ENCODE data around the gene VTCN1.
"Not testable (repeated sequence)": the region's sequence is repeated elsewhere in the genome, so short reads cannot be mapped to it uniquely, and the experiment has no call there.

Gene VTCN1

DNA sequence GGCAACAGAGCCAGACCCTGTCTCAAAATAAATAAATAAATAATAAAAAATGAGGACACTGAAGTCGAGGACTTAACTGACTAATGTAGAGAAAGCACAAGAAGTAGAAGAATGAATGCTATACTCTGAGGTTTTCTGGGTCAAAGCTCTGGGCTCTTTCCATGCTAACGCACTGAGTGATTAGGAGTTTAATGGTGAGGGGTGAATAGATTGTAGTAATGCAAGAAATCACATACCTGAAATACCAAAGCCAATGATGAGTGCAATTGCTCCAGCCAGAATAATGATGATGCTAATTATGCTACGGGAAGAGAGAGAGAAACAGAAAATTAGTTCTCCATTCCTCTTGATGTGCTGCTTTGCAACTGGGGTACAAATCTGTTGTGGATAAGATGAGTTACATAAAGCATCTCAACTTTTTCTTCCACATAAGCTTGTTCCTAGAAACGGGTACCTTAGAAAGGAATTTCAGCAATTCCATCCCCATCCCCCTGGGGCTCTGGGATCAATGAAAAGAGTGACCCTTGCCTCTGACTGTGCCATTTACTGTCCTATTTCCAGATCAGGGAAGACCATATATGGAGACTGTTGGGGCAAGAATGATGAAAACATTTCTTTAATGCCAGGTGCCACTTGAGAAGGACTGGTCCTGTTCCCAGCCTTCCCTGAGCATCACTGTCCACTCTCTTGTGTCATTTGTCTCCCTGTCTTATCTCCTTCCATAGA lies 40.7 kb downstream of the VTCN1 start:
- in situ Hi-C loops (cut with MboI; ENCODE audit: low sequenced_read_pairs): no loop called here

DNA sequence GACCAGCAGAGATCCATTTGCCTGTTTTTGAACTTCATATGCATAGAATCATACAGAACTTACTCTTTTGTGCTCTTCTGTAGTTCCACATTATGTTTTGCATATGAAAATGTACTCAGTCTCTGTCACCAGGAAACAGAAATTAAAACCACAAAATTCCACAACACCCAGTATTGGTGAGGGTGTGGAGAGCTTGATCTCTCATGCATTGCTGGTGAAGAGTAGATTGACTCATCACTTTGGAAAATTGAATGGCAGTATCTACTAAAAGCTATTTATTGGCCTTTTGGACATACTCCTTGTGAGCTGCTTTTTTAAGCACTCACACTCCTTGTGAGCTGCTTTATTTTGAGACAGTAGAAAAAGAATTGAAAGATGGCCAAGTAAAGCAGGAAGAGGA lies 43.3 kb downstream of the VTCN1 start:
- in situ Hi-C loops (cut with MboI; ENCODE audit: low sequenced_read_pairs): no loop called here

DNA sequence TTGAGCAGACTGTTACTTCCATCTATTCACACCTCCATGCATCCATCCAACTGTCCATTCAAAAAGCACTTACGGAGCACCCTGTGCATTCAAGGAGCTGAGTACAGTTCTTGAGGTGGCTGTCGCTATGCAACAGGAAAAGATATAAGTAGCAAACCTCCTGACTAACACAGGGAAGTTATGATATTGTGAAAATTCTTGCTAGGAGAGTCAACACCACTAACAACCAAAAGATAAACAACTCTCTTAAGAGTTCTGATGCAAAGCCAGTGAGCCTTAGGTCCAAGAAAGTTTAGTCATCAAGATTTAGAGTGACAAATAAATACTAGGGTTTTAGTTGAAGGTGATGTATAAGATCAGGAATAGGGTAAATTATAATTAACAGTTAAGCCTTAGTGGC lies 44.7 kb downstream of the VTCN1 start:
- in situ Hi-C loops (cut with MboI; ENCODE audit: low sequenced_read_pairs): no loop called here

DNA sequence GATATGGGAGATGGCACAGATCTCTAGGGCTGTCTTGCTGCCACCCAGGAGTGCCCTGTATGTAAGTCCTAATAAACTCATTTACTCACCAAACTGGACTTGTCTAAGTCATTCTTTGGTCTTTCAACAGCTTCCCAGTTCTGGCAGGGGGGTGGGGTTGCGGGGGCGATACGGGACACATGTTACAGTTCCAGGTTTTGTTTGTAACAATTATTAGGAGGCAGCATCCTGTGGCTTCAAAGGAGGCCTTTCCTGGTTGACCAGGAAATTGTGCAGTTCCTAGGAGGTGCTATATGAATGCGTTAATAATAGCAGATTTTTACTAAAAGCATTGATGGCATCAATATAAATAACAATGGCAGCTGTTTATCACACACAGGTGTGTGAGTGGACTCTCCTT lies 46.5 kb downstream of the VTCN1 start:
- in situ Hi-C loops (cut with MboI; ENCODE audit: low sequenced_read_pairs): no loop called here

DNA sequence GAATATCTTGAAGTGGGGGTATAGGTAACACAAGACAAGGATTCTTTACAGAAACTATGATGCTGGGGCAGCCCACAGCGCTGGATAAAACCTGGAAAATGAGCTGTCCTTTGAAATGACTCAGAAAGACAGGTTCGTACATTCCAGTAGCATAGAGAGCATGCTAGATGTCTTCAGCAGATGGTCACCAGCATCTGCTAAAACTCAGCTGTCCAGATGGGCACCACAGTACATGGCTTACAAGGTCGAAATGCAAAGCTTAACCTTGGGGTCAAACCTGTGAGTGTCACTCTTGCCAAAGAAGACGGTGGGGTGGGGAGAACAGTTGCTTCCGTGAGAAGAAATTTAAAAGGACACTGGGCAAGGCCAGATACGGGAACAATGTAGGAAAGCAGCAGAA lies 47.9 kb downstream of the VTCN1 start:
- in situ Hi-C loops (cut with MboI; ENCODE audit: low sequenced_read_pairs): no loop called here

DNA sequence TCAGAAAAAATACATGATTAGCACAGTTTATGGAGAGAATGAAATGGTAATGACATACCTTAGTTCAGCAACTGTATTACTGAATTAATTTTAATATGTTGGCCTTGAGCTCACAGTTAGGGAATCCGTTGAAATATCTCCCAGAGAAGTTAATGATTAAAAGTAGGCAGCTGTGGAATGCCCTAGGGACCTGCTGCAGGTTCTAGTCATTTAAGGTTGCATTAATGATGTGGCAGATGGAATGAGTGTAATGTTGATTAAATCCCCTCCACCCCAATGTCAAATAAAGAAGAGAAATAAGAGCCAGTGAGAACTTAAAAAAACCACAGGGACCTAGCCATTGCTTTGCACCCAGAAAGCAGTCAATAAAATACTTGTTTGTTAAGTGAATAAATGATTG lies 48.8 kb downstream of the VTCN1 start:
- in situ Hi-C loops (cut with MboI; ENCODE audit: low sequenced_read_pairs): no loop called here

DNA sequence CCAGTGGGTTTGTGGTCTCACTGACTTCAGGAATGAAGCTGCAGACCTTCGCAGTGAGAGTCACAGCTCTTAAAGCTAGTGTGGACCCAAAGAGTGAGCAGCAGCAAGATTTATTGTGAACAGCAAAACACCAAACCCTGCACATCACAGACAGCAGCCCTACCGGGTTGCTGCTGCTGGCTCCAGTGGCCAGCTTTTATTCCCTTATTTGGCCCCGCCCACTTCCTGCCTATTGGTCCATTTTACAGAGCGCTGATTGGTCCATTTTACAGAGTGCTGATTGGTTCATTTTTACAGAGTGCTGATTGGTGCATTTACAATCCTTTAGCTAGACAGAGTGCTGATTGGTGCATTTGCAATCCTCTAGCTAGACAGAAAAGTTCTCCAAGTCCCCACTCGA lies 59.4 kb downstream of the VTCN1 start:
- in situ Hi-C loops (cut with MboI; ENCODE audit: low sequenced_read_pairs): not testable (repeated sequence)

DNA sequence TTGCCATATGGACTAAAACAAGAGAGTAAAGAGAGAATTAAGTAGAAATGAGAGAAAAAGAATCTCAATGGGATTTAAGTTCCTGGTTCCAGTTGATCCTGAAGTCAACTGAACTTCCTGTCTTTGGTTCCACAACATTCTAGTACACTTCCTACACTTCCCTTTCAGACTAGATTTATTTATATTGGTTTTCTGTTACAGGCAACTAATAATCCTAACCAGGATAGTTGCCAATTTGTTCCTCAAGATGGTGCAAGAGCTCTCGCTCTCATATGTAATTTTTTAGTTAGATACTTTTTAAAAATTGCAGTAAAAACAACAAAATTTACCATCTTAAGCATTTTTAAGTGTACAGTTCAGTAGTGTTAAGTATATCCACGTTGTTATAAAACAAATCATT lies 60.4 kb downstream of the VTCN1 start:
- in situ Hi-C loops (cut with MboI; ENCODE audit: low sequenced_read_pairs): no loop called here

DNA sequence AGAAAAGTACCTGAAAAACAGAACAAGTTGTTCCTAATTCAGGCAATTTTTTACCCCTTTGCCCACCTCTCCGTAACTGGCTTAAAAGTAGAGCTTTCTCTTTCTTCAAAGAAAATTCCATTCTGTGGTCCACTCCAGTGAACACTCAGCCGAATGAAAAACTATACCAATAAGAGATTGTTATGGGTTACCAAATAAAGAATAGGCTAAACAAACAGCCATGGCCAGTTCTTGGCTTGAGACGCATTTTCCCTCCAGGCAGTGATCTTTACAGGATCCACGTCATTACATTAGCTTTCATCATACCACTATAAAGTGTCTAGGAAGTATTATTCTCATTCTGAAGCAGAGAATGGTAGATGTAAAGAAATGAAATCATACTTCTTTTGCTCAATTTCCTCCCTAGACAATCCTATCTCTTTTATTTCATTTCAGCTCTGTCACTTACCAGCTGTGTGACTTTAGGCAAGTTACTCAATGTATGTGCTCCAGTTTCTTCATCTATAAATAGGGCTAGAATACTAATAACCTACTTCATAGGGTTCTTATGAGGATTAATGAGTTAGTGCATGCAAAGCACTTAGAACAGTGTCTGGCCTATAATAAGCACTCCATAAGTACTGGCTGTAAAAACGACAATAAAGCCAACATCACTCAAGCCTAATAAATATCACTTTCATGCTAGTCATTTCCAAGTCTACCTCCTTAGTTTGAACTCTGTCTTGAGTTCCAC lies 62.7 kb downstream of the VTCN1 start:
- in situ Hi-C loops (cut with MboI; ENCODE audit: low sequenced_read_pairs): no loop called here

DNA sequence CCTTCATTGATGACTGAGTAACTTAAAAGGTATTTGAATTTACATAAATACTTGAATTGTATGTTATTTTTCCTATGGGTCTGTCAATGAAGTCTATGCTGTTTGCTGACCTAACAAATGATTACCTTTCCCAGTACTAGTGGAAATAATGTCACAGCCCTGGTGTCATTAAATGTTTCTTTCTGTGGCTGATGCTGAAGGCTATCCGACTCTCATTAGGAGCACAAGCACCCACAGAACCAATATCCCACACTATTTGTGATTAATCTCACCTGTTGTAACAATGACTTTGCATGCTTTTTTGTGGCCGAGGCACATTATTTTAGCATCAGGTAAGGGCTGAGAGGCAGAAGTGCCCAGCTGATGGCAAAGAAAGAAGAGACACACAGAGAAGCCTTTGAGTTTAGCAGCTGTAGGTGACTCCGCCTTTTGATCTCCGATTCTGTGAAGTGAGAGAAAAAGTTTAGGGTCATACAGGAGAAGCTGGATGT lies 63.3 kb downstream of the VTCN1 start:
- in situ Hi-C loops (cut with MboI; ENCODE audit: low sequenced_read_pairs): no loop called here

DNA sequence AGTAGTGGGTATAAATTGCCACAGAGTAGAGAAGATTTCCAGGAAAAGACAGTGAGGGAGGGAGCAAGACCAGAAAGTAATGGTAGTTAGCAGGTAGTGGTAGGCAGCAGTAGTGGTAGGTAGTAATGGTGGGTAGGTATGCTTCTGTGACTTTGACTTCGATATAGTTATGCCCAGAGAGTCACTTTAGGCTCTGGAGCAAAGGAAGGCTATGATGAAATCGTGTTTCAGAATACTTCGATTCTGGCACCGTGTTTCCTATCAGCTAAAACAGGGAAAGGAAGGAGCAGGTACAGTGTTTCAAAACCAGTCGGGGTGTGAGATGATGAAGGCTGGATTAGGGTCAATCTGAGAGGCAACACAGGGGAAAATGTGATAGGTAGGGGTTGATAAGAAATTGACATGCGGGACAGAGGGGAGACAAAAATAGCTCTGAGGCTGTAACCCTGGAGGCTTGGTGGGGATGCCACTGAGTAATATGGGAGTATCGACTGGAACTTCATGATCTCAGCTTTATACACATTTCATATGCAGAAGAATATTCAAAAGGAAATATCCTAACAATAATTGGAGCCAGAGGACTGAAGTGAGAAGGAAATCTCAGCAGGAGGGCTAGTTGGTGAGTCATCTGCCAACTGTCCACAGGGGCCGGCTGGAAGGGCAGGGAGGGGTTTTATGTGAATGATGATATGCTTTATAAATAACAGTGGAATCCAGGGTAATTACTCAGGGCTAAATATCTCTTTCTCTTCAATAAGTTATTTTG lies 64.0 kb downstream of the VTCN1 start:
- in situ Hi-C loops (cut with MboI; ENCODE audit: low sequenced_read_pairs): no loop called here

DNA sequence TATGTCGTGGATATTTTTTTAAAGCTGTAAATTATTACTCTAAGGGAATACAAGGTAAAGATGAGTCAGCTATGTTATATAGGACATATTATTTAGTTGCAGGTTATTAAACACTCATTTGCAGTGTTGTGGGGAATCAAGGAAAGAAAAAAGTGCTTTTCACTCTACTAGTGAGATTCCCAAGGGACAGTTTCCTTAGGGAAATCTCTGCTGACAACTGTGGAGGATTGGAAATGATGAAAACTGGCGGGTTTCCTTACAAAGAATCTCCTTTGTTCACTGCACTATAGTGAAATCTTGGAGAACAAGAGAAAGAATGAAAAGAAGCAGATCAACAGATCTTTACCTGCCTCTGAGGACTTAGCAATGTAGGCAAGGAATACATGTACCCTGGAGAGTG lies 64.7 kb downstream of the VTCN1 start:
- in situ Hi-C loops (cut with MboI; ENCODE audit: low sequenced_read_pairs): no loop called here

DNA sequence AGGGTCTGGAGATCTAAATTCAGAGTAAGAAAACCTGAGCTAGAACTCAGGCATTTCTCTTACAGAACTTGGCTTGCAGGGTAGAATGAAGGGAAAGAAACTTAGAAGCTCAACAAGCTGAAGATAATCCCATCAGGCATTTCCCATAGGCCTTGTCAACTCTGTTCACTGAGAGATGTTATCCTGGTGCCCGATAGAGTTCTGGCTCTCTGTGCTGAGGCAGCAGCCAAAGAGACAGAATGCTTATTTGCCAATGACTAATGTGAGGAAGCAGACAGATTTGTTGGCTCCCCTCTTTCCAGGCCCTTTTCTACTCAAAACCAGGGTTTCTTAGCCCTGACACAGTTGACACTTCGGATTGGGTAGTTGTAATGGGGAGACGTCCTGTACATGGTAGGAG lies 66.9 kb downstream of the VTCN1 start:
- in situ Hi-C loops (cut with MboI; ENCODE audit: low sequenced_read_pairs): no loop called here

DNA sequence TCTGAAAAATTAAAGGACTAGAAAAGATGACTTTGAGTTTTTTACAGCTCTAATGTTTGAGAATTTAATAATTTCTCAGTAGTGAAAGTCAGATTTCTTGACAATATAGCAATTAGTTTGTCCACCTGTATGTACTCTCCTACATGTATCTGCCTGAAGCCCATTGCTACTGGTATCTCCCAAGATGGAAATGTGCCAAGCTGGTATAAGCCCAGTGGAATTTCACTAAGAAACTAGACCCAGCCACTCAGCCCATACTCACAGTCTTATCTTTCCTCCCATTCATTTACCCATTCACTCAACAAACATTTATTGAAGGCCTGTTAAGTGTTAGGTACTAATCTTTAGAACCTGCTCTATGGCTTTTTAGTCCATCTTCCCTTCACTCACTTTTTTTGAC lies 67.6 kb downstream of the VTCN1 start:
- in situ Hi-C loops (cut with MboI; ENCODE audit: low sequenced_read_pairs): no loop called here

DNA sequence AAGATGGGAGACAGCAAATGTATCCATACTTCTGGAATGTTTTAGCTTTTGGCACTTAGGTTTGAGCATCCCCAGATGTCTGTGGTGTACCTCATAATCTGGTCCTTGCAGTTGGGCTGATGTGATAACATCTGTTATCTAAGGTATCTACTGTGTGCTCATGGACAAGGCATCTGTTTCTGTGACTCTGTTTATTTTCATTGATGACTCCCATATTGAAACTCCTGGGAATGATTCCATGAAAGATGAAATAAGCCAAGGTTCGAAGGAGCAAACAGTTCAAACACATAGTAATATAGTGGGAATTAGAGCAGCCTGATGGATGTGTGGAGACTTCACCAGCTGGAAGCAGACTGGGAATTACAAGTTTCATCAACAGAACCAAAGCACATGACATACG lies 68.5 kb downstream of the VTCN1 start:
- in situ Hi-C loops (cut with MboI; ENCODE audit: low sequenced_read_pairs): no loop called here

DNA sequence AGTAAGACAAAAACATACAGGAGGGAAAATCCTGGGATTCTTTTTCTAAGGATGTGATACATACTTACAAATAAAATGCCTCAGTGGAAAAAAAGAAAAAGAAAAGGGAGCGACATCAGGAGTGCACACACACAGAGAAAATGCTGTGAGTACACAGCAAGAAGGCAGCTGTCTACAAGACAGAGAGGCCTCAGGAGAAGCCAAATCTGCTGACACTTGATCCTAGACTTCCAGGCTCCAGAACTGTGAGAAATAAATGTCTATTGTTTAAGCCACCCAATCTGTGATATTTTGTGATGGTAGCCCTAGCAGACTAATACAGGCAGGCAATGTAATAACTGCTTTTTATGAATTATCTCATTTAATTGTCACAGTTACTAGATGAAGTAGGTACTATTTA lies 72.2 kb downstream of the VTCN1 start:
- in situ Hi-C loops (cut with MboI; ENCODE audit: low sequenced_read_pairs): no loop called here

DNA sequence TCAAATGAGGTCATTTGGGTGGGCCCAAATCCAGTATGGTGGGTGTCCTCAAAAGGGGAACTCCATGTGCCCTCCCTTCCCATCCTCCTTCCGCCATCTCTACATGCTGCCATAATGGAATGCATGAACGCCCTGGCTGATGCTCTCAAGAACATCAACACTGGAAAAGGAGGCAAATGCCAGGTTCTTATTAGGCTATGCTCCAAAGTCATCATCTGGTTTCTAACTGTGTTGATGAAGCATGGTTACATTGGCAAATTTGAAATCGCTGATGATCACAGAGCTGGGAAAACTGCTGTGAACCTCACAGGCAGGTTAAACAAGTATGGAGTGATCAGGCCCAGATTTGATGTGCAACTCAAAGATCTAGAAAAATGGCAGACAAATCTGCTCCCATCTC lies 72.6 kb downstream of the VTCN1 start:
- in situ Hi-C loops (cut with MboI; ENCODE audit: low sequenced_read_pairs): no loop called here

DNA sequence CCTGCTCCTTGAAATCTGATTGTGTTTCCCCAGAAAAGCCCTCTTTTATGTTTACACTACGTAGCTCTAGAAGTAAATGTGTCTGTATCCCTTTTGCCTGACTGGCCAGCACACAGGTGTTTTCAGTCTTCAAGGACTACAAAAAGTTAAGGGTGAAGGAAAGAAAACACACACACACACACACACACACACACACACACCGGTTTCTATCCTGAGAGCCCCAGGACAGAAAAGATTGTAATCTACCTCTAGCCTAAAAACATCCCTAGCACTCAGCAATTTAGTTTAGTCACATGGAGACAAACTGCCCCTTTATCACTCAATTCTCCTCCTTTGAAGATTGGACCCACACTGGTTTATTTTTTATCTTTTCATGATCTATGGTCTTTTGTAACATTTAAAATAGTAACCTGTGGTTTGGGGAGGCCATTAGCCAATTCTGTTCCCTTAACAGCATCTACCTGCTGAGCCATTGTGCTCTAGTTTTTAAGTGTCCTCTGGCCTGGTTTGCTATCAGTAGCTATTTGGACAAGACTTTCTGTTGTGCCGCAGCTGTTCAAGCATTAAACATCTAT lies 73.4 kb downstream of the VTCN1 start:
- in situ Hi-C loops (cut with MboI; ENCODE audit: low sequenced_read_pairs): no loop called here

DNA sequence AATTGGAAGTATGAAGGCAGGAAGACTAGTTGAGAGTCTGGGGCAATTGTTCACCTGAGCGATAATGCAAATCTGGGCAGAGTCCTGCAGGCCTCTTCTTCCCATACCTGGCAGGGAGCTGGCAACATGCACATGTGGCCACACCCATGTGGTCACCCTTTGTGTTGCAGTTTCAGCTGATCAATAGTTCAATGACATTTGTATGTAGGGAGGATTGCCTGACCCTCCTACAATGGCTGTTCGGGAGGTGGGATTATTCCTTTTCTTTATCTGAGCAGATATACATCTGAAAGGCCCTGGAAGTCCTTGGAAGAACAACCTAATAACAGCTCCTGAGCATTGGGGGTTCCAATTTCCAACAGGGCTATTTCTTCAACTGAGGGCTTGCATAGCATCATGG lies 74.0 kb downstream of the VTCN1 start:
- in situ Hi-C loops (cut with MboI; ENCODE audit: low sequenced_read_pairs): no loop called here

DNA sequence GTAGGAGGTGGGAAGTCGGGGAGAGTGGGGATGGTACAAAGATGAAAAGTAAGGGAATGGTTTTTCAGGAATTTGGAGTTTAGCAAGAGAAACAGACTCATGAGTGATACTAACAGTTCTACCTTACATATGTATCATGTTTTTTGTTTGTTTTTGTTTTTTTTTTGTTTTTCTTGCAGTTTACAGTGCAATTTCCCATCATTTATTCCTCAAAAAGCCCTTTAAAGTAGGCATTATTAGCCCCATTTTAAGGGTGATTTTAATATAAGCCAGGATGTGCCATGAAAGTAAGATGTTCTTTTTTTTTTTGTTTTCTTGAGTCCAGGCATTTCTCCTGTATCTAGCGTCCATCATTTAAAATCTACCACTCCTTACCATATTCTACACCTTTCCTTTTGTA lies 75.4 kb downstream of the VTCN1 start:
- in situ Hi-C loops (cut with MboI; ENCODE audit: low sequenced_read_pairs): no loop called here

DNA sequence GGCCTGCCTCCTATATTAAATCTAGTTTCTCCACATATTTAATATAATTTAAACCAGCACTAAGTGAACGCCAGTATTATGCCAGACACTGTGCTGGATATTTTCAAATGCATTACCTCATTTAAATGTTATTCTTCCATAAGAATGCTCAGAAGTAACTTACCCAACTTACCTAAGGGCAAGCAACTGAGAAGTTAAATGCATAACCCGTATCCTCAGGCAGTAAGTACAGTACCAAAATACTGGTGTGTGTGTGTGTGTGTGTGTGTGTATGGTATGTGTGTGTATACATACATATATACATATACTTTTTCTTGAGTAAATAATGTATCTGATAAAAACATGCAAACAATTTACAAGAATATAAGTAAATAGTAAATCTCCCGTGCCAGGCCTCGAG lies 80.2 kb downstream of the VTCN1 start:
- in situ Hi-C loops (cut with MboI; ENCODE audit: low sequenced_read_pairs): no loop called here
